WTC11 (cell line): ENCODE measurements around the gene ZNF428. TPM values are rescaled to one million over a fixed set of nuclear protein-coding genes. Genes with fewer than 3 reads are reported as not detected.

Source experiments
- ATAC-seq: fragments of 200-7000 bp; cut with Tn5 transposase; 2 replicates; pipeline ENCODE4 v1.10.0; 2021; ENCODE audit warnings: mild to moderate bottlenecking, moderate library complexity
- CTCF ChIA-PET: fragments of 300-600 bp; sonication (Branson Sonifier 250); formaldehyde crosslinking; loops from one replicate; lab custom pipeline; 2021; ENCODE audit warnings: antibody characterized with exemption; lab: Charles Lee
- POLR2A ChIA-PET: fragments of 350-600 bp; sonication (Branson Sonifier 250); formaldehyde crosslinking; loops from one replicate; lab custom pipeline; 2021; ENCODE audit warnings: antibody characterized with exemption; lab: Charles Lee
- DNase-seq: peaks from one replicate; pipeline ENCODE4 v3.0.0; 2021; ENCODE audit warnings: low spot score
- H3K27ac Mint-ChIP-seq: 2 replicates; pipeline ENCODE4 v1.8.0; 2021; ENCODE audit warnings: mixed read lengths
- H3K27me3 Mint-ChIP-seq: 2 replicates; pipeline ENCODE4 v1.8.0; 2021; ENCODE audit warnings: low read depth, mild to moderate bottlenecking, moderate library complexity, mixed read lengths
- H3K36me3 Mint-ChIP-seq: 2 replicates; pipeline ENCODE4 v1.8.0; 2021; ENCODE audit warnings: mixed read lengths
- H3K4me1 Mint-ChIP-seq: 2 replicates; pipeline ENCODE4 v1.8.0; 2022; ENCODE audit warnings: mixed read lengths
- H3K4me3 Mint-ChIP-seq: 2 replicates; pipeline ENCODE4 v1.8.0; 2021; ENCODE audit warnings: mild to moderate bottlenecking, moderate library complexity, mixed read lengths
- H3K9me3 Mint-ChIP-seq: 2 replicates; pipeline ENCODE4 v1.8.0; 2021; ENCODE audit warnings: mixed read lengths
- EMX1 ChIP-seq: fragments of 250-450 bp; sonication (Bioruptor Pico); IDR thresholded peaks from 2 replicates; pipeline ENCODE4 v1.8.0; 2021; ENCODE audit warnings: mild to moderate bottlenecking
- ESRRA ChIP-seq: sonication (generic); formaldehyde crosslinking; IDR thresholded peaks from 2 replicates; pipeline ENCODE4 v1.8.1; 2022; ENCODE audit warnings: mild to moderate bottlenecking, missing genetic modification reagents, borderline replicate concordance
- FOXK1 ChIP-seq: sonication (generic); formaldehyde crosslinking; IDR thresholded peaks from 2 replicates; pipeline ENCODE4 v1.8.0; 2022; ENCODE audit warnings: mild to moderate bottlenecking, moderate library complexity, missing genetic modification reagents
- GABPB1 ChIP-seq: sonication (generic); formaldehyde crosslinking; IDR thresholded peaks from 2 replicates; pipeline ENCODE4 v1.8.1; 2023; ENCODE audit warnings: mild to moderate bottlenecking, missing genetic modification reagents
- HMGA2 ChIP-seq: fragments of 250-450 bp; sonication (Bioruptor Pico); IDR thresholded peaks from 2 replicates; pipeline ENCODE4 v1.4.0; 2021; ENCODE audit warnings: mild to moderate bottlenecking, moderate library complexity
- NFATC4 ChIP-seq: fragments of 250-450 bp; sonication (Bioruptor Pico); IDR thresholded peaks from 2 replicates; pipeline ENCODE4 v1.9.0; 2021; ENCODE audit warnings: mild to moderate bottlenecking
- NFYB ChIP-seq: sonication (generic); formaldehyde crosslinking; conservative IDR thresholded peaks from 2 replicates; pipeline ENCODE4 v1.8.0; 2022; ENCODE audit warnings: low read depth, missing genetic modification reagents
- RELA ChIP-seq: sonication (generic); formaldehyde crosslinking; IDR thresholded peaks from 2 replicates; pipeline ENCODE4 v1.8.1; 2022; ENCODE audit warnings: missing genetic modification reagents, mild to moderate bottlenecking, borderline replicate concordance
- RORB ChIP-seq: fragments of 250-450 bp; sonication (Bioruptor Pico); IDR thresholded peaks from 2 replicates; pipeline ENCODE4 v1.9.0; 2021; ENCODE audit warnings: mild to moderate bottlenecking
- TCF7 ChIP-seq: sonication (generic); formaldehyde crosslinking; IDR thresholded peaks from 2 replicates; pipeline ENCODE4 v1.8.0; 2022; ENCODE audit warnings: mild to moderate bottlenecking, low read depth, missing genetic modification reagents, moderate library complexity
- ZNF671 ChIP-seq: fragments of 250-450 bp; sonication (Bioruptor Pico); IDR thresholded peaks from 2 replicates; pipeline ENCODE4 v1.8.0; 2021; ENCODE audit warnings: mild to moderate bottlenecking
- total RNA-seq: library from RNA; stranded (reverse); gene quantifications from 3 replicates; pipeline ENCODE4 v1.2.3, GENCODE V29; 2021
- TF ChIP-seq, protein P1 (sequence below): sonication (generic); formaldehyde crosslinking; IDR thresholded peaks from 2 replicates; pipeline ENCODE4 v1.8.0; 2023; ENCODE audit warnings: missing genetic modification reagents
- TF ChIP-seq, protein P2 (sequence below): sonication (generic); formaldehyde crosslinking; IDR thresholded peaks from 2 replicates; pipeline ENCODE4 v1.8.0; 2022; ENCODE audit warnings: mild to moderate bottlenecking, missing genetic modification reagents
- TF ChIP-seq, protein P3 (sequence below): fragments of 250-450 bp; sonication (Bioruptor Pico); IDR thresholded peaks from 2 replicates; pipeline ENCODE4 v1.9.0; 2021; ENCODE audit warnings: mild to moderate bottlenecking
- TF ChIP-seq, protein P4 (sequence below): fragments of 250-450 bp; sonication (Bioruptor Pico); IDR thresholded peaks from 2 replicates; pipeline ENCODE4 v1.9.0; 2021; ENCODE audit warnings: mild to moderate bottlenecking
- TF ChIP-seq, protein P5 (sequence below): sonication (generic); formaldehyde crosslinking; conservative IDR thresholded peaks from 2 replicates; pipeline ENCODE4 v1.8.1; 2023; ENCODE audit warnings: mild to moderate bottlenecking, low read depth, missing genetic modification reagents, moderate library complexity
- TF ChIP-seq, protein P6 (sequence below): sonication (generic); formaldehyde crosslinking; IDR thresholded peaks from 2 replicates; pipeline ENCODE4 v1.8.0; 2022; ENCODE audit warnings: mild to moderate bottlenecking, missing genetic modification reagents
- TF ChIP-seq, protein P7 (sequence below): sonication (generic); formaldehyde crosslinking; IDR thresholded peaks from 2 replicates; pipeline ENCODE4 v1.8.1; 2022; ENCODE audit warnings: mild to moderate bottlenecking, moderate library complexity, missing genetic modification reagents

The ZNF428 gene
- total RNA-seq, 1 experiment from 2014 or later, result 20.1 TPM

DNA sequence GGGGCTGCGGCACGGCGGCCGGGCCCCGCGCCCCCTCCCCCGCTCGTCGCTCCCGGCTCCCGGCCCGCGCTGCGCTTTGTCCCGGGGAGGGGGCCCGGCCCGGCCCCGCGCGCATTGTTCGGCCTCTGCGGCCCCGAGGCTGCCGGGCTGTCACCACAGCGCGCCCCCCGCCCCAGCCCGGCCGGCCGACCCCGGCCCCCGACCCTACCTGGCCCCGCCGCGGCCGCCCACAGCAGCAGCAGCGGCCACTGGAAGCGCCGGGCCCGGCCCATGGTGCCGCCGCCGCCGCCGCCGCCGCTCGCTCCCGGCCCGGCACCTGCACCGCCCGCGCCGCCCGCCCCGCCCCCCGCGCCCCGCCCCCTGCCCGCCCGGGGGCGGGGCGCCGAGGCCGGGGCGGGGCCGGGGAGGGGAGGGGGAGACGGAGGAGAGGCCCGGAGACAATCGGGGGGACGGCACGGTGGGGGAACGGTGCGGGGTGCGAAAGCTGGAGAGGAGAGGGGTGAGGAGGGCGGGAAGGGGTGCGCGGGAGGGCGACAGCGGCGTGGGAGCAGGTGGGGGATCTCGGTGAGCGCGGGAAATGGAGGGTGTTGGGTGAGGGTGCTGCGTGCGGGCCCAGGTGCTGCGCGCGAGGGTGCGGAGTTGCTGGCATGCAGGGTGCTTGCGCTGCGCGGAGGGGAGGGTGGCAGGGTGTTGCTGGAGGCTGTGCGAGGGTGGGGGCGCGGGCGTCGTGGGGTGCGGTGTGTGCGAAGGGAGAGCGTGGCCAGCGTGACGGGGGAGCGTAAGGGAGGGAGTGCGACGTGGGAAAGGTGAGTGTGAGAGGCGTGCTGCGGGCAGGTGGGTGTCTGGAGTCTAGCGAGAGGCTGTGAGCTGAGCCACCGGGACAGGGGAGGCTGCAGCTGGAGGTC, 20.3 kb upstream of the ZNF428 start, which contains the start of gene CADM4 (continued):
- TF ChIP-seq, protein P1, sequence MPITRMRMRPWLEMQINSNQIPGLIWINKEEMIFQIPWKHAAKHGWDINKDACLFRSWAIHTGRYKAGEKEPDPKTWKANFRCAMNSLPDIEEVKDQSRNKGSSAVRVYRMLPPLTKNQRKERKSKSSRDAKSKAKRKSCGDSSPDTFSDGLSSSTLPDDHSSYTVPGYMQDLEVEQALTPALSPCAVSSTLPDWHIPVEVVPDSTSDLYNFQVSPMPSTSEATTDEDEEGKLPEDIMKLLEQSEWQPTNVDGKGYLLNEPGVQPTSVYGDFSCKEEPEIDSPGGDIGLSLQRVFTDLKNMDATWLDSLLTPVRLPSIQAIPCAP (CRISPR knock-in tag), result peak; percentile 70; the same call in 1 of the 2 replicates
- TF ChIP-seq, protein P2, sequence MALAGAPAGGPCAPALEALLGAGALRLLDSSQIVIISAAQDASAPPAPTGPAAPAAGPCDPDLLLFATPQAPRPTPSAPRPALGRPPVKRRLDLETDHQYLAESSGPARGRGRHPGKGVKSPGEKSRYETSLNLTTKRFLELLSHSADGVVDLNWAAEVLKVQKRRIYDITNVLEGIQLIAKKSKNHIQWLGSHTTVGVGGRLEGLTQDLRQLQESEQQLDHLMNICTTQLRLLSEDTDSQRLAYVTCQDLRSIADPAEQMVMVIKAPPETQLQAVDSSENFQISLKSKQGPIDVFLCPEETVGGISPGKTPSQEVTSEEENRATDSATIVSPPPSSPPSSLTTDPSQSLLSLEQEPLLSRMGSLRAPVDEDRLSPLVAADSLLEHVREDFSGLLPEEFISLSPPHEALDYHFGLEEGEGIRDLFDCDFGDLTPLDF (CRISPR knock-in tag), result no peak

DNA sequence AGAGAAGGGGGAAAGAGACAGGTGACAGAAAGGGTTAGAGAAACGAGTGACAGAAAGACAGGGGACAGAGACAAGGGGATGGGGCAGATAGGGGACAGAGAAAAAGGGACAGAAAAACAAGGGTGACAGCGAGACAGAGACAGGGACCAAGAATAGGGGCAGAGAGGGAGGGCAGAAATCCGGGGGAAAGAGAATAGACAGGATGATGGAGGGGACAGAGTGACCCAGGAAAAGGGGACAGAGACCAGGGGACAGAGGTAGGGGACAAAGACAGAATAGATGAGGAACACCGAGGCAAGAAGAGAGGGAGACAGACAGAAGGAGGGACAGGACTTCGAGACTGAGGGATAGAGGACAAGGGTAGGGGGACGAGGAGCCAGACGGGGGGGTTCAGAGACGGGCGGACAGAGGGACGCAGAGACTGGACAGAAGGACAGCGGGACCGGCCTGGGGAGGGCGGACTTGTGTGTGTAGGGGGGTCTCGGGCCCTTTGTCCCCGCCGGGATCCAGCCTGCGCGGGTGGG, 19.6 kb upstream of the ZNF428 start:
- ATAC-seq (no peak), DNase-seq (no peak)
- TF ChIP-seq EMX1 (CRISPR knock-in tag), result no peak
- TF ChIP-seq, protein P3, sequence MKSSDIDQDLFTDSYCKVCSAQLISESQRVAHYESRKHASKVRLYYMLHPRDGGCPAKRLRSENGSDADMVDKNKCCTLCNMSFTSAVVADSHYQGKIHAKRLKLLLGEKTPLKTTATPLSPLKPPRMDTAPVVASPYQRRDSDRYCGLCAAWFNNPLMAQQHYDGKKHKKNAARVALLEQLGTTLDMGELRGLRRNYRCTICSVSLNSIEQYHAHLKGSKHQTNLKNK (CRISPR knock-in tag), result no peak
- no peak for TF ChIP-seq RELA (CRISPR knock-in tag)
- TF ChIP-seq TCF7 (CRISPR knock-in tag), result no peak
- TF ChIP-seq HMGA2, result no peak
- TF ChIP-seq NFYB, result no peak
- TF ChIP-seq, protein P4, sequence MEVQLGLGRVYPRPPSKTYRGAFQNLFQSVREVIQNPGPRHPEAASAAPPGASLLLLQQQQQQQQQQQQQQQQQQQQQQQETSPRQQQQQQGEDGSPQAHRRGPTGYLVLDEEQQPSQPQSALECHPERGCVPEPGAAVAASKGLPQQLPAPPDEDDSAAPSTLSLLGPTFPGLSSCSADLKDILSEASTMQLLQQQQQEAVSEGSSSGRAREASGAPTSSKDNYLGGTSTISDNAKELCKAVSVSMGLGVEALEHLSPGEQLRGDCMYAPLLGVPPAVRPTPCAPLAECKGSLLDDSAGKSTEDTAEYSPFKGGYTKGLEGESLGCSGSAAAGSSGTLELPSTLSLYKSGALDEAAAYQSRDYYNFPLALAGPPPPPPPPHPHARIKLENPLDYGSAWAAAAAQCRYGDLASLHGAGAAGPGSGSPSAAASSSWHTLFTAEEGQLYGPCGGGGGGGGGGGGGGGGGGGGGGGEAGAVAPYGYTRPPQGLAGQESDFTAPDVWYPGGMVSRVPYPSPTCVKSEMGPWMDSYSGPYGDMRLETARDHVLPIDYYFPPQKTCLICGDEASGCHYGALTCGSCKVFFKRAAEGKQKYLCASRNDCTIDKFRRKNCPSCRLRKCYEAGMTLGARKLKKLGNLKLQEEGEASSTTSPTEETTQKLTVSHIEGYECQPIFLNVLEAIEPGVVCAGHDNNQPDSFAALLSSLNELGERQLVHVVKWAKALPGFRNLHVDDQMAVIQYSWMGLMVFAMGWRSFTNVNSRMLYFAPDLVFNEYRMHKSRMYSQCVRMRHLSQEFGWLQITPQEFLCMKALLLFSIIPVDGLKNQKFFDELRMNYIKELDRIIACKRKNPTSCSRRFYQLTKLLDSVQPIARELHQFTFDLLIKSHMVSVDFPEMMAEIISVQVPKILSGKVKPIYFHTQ (CRISPR knock-in tag), result no peak
- no peak for TF ChIP-seq ZNF671
- TF ChIP-seq NFATC4 (CRISPR knock-in tag), result no peak
- POLR2A ChIA-PET, result no interaction called here
- CTCF ChIA-PET, result no interaction called here
- peak overlapping the region; percentile 78 for H3K4me3 Mint-ChIP-seq
- H3K9me3 Mint-ChIP-seq, result no peaks in the 10 kb centered on the region
- no peak overlapping the region for H3K27ac Mint-ChIP-seq
- peaks cover 77% of the 10 kb centered on the region for H3K27me3 Mint-ChIP-seq
- no peaks in the 10 kb centered on the region for H3K36me3 Mint-ChIP-seq
- peaks cover 23% of the 10 kb centered on the region for H3K4me1 Mint-ChIP-seq

DNA sequence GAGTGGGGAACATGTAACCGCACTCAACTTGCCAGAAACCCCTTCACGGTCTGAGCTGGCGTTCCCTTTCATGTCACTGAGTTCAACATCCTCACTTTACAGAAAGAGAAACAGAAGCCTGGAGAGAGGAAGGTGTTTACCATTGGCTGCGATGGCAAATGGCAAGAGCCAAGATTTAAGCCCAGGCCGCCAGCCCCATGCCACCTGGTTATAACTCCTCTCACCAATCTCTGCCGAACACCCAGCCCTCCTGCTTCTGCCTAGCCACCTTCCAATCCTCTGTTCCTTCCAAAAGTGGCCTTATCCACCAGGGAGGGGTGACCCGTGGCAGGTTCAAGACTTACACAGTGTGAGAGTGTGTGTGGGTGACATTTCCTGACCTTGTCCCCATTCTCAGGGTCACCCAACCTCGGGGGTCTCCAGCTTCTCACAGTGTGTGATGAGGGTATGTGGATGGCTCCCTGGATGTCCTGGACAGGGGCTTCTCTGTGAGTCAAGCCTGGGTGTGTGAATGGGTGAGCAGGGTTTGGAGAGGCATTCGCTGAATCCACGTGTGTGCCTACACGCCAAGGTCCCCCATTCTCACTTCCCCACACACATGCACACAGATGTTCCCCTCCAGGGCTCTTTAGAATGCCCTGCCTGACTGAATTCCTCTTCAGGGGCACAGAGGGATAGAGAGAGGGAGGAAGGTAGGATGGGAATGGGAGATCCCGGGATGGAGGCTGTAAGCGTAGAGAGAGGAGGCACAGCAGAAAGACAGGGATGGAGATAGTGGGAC, 19.0 kb upstream of the ZNF428 start:
- H3K4me3 Mint-ChIP-seq, result peak overlapping the region; percentile 78
- CTCF ChIA-PET, result no interaction called here
- POLR2A ChIA-PET, result no interaction called here
- peaks cover 72% of the 10 kb centered on the region for H3K27me3 Mint-ChIP-seq
- ATAC-seq (no peak), DNase-seq (no peak)
- H3K36me3 Mint-ChIP-seq, result no peaks in the 10 kb centered on the region
- H3K9me3 Mint-ChIP-seq, result no peaks in the 10 kb centered on the region
- H3K27ac Mint-ChIP-seq, result no peak overlapping the region
- peaks cover 23% of the 10 kb centered on the region for H3K4me1 Mint-ChIP-seq
- TF ChIP-seq, protein P5, sequence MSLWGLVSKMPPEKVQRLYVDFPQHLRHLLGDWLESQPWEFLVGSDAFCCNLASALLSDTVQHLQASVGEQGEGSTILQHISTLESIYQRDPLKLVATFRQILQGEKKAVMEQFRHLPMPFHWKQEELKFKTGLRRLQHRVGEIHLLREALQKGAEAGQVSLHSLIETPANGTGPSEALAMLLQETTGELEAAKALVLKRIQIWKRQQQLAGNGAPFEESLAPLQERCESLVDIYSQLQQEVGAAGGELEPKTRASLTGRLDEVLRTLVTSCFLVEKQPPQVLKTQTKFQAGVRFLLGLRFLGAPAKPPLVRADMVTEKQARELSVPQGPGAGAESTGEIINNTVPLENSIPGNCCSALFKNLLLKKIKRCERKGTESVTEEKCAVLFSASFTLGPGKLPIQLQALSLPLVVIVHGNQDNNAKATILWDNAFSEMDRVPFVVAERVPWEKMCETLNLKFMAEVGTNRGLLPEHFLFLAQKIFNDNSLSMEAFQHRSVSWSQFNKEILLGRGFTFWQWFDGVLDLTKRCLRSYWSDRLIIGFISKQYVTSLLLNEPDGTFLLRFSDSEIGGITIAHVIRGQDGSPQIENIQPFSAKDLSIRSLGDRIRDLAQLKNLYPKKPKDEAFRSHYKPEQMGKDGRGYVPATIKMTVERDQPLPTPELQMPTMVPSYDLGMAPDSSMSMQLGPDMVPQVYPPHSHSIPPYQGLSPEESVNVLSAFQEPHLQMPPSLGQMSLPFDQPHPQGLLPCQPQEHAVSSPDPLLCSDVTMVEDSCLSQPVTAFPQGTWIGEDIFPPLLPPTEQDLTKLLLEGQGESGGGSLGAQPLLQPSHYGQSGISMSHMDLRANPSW (CRISPR knock-in tag), result no peak
- TF ChIP-seq ESRRA (CRISPR knock-in tag), result no peak
- TF ChIP-seq RORB (CRISPR knock-in tag), result no peak
- TF ChIP-seq FOXK1 (CRISPR knock-in tag), result no peak
- TF ChIP-seq, protein P6, sequence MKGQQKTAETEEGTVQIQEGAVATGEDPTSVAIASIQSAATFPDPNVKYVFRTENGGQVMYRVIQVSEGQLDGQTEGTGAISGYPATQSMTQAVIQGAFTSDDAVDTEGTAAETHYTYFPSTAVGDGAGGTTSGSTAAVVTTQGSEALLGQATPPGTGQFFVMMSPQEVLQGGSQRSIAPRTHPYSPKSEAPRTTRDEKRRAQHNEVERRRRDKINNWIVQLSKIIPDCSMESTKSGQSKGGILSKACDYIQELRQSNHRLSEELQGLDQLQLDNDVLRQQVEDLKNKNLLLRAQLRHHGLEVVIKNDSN (CRISPR knock-in tag), result no peak
- TF ChIP-seq, protein P7, sequence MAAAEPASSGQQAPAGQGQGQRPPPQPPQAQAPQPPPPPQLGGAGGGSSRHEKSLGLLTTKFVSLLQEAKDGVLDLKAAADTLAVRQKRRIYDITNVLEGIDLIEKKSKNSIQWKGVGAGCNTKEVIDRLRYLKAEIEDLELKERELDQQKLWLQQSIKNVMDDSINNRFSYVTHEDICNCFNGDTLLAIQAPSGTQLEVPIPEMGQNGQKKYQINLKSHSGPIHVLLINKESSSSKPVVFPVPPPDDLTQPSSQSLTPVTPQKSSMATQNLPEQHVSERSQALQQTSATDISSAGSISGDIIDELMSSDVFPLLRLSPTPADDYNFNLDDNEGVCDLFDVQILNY (CRISPR knock-in tag), result no peak
- TF ChIP-seq GABPB1, result no peak
- TF ChIP-seq, protein P4 (CRISPR knock-in tag), result no peak
